Liver (tissue), 9 donors: ENCODE data around the gene ATP7B. TPM values are rescaled to one million over a fixed set of nuclear protein-coding genes. Genes with fewer than 3 reads are reported as not detected.

ENCODE experiments used
- DNase-seq: peaks from one replicate; pipeline ENCODE4 v3.0.0-alpha.2; 2017; ENCODE audit warnings: low spot score
- H3K27ac ChIP-seq, 2 donors: one replicate each; pipeline ENCODE4 v1.7.0; 2013; ENCODE audit warnings: inconsistent platforms in 2 of 2, low read length in 2 of 2, control low read depth in 1 of 2, low read depth in 1 of 2, mild to moderate bottlenecking in 1 of 2
- H3K27me3 ChIP-seq, 4 donors: one replicate each; pipeline versions ENCODE4 v1.6.1 to v1.7.0; 2013; ENCODE audit warnings: low read length in 3 of 4, inconsistent platforms in 1 of 4, mild to moderate bottlenecking in 1 of 4, moderate library complexity in 1 of 4; ENCODE audit not compliant: control insufficient read depth in 4 of 4, insufficient read depth in 4 of 4
- H3K36me3 ChIP-seq, 4 donors: one replicate each; pipeline versions ENCODE4 v1.6.1 to v1.7.0; 2013; ENCODE audit warnings: low read length in 3 of 4, mild to moderate bottlenecking in 3 of 4, low read depth in 1 of 4, moderate library complexity in 1 of 4; ENCODE audit not compliant: control insufficient read depth in 4 of 4, insufficient read depth in 3 of 4
- H3K4me1 ChIP-seq, 4 donors: one replicate each; pipeline versions ENCODE4 v1.6.1 to v1.7.0; 2013; ENCODE audit warnings: low read length in 3 of 4, mild to moderate bottlenecking in 3 of 4, moderate library complexity in 1 of 4; ENCODE audit not compliant: control insufficient read depth in 4 of 4, insufficient read depth in 4 of 4
- H3K4me3 ChIP-seq, 3 donors: one replicate each; pipeline versions ENCODE4 v1.6.1 to v1.7.0; 2013; ENCODE audit warnings: low read length in 3 of 3, control low read depth in 1 of 3, low read depth in 1 of 3, mild to moderate bottlenecking in 1 of 3
- H3K9ac ChIP-seq, 2 donors: one replicate each; pipeline ENCODE4 v1.7.0; 2013; ENCODE audit warnings: low read length in 2 of 2, mild to moderate bottlenecking in 2 of 2, moderate library complexity in 2 of 2, control low read depth in 1 of 2, low read depth in 1 of 2
- H3K9me3 ChIP-seq, 4 donors: one replicate each; pipeline versions ENCODE4 v1.6.1 to v1.7.0; 2013; ENCODE audit warnings: low read length in 3 of 4; ENCODE audit not compliant: control insufficient read depth in 4 of 4
- FOXA2 ChIP-seq: IDR thresholded peaks from 2 replicates; pipeline ENCODE4 v1.6.1; 2016; ENCODE audit warnings: antibody characterized with exemption
- HNF4A ChIP-seq, 2 donors: conservative IDR thresholded peaks; 2 replicates each; pipeline ENCODE4 v1.6.1; 2016; ENCODE audit warnings: antibody characterized with exemption in 2 of 2, mild to moderate bottlenecking in 2 of 2
- HNF4G ChIP-seq: IDR thresholded peaks from 2 replicates; pipeline ENCODE4 v1.6.1; 2016; ENCODE audit warnings: antibody characterized with exemption
- JUND ChIP-seq, 2 donors: IDR thresholded peaks; 2 replicates each; pipeline ENCODE4 v1.6.1; 2016; ENCODE audit warnings: antibody characterized with exemption in 2 of 2
- NR2F2 ChIP-seq: IDR thresholded peaks from 2 replicates; pipeline ENCODE4 v1.6.1; 2016; ENCODE audit warnings: antibody characterized with exemption
- RAD21 ChIP-seq, 2 donors: IDR thresholded peaks; 2 replicates each; pipeline ENCODE4 v1.6.1; 2016; ENCODE audit warnings: antibody characterized with exemption in 2 of 2, mild to moderate bottlenecking in 2 of 2
- RXRA ChIP-seq, 2 donors: IDR thresholded peaks; 2 replicates each; pipeline ENCODE4 v1.6.1; 2017 to 2018; ENCODE audit warnings: antibody characterized with exemption in 2 of 2, mild to moderate bottlenecking in 1 of 2
- SP1 ChIP-seq: IDR thresholded peaks from 2 replicates; pipeline ENCODE4 v1.6.1; 2018; ENCODE audit warnings: antibody characterized with exemption, mild to moderate bottlenecking
- TAF1 ChIP-seq: conservative IDR thresholded peaks from 2 replicates; pipeline ENCODE4 v1.6.1; 2016; ENCODE audit warnings: antibody characterized with exemption, mild to moderate bottlenecking
- YY1 ChIP-seq: IDR thresholded peaks from 2 replicates; pipeline ENCODE4 v1.6.1; 2016; ENCODE audit warnings: antibody characterized with exemption, mild to moderate bottlenecking
- WGBS: extraction: QIAGEN DNeasy Blood & Tissue Kit; methylation state at CpG from one replicate; pipeline ENCODE4 v1.1.7; 2013; 5-methylcytosine and 5-hydroxymethylcytosine counted together
- polyA plus RNA-seq, 2 donors: library from polyadenylated mRNA; stranded (reverse) in 1 of 2; unstranded in 1 of 2; fragments of 200-250 nt in 1 of 2; fragments of >200 nt in 1 of 2; fragmentation: Nextera tagmentation in 1 of 2; extraction: Ambion mirVana in 1 of 2; gene quantifications; one replicate each; pipeline versions ENCODE4 v1.2.1 to v1.2.3, GENCODE V29; 2013 to 2015
- total RNA-seq, 2 donors: library from RNA; depleted of rRNA; stranded (reverse); fragments of >200 nt; gene quantifications; one replicate each; pipeline ENCODE4 v1.2.3, GENCODE V29; 2014
- TF ChIP-seq, protein P1 (sequence below): IDR thresholded peaks from 2 replicates; pipeline ENCODE4 v1.6.1; 2016; ENCODE audit warnings: antibody characterized with exemption
- TF ChIP-seq, protein P2 (sequence below): fragments of 150-350 bp; IDR thresholded peaks from 2 replicates; pipeline ENCODE4 v1.5.1; 2017; ENCODE audit warnings: improper control_type of control experiment, low read depth, low read length; ENCODE audit not compliant: missing input control
- TF ChIP-seq, protein P3 (sequence below): IDR thresholded peaks from 2 replicates; pipeline ENCODE4 v1.6.1; 2016; ENCODE audit warnings: antibody characterized with exemption, mild to moderate bottlenecking
- donor health status: healthy.
- donor health status: healthy.
- donor health status: healthy.
- donor health status: healthy.
- donor health status: healthy.

The ATP7B gene
- total and polyA plus RNA-seq, 4 donors: 8.0 to 37.7 (median 22.1) TPM

DNA sequence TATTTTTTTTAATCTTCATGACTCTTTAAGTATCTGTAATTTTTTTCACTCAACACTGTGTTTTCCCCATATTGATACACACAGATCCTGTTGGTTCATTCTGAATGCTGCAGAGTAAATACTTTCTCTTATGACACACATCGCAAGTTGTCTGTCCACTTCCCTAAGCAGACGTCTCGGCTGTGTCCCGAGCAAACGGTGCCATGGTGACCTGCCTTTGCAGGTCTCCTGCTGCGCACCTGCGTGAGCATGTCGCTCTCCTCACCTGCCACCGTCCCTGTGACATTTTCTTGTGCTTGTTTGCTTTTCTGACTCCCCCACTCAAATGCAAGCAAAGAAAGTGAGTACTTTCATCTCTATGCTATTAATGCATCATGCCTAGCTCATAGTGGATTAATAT is 91.7 kb downstream of the ATP7B start:
- WGBS: 93% methylated on average over 9 of the region's 9 CpGs
- no peak for DNase-seq
- H3K4me1 ChIP-seq: peaks cover 0 to 8% (median 3%) of the 10 kb centered on the region in 4 donors
- H3K27ac ChIP-seq: no peak overlapping the region
- peaks cover 0 to 10% (median 3%) of the 10 kb centered on the region in 4 donors for H3K36me3 ChIP-seq
- no peaks in the 10 kb centered on the region for H3K9me3 ChIP-seq
- no peak overlapping the region for H3K9ac ChIP-seq
- TF ChIP-seq FOXA2 (no peak), JUND (IDR thresholded peaks at IDR 0.05) (no peak), TAF1 (no peak)
- TF ChIP-seq, protein P1, sequence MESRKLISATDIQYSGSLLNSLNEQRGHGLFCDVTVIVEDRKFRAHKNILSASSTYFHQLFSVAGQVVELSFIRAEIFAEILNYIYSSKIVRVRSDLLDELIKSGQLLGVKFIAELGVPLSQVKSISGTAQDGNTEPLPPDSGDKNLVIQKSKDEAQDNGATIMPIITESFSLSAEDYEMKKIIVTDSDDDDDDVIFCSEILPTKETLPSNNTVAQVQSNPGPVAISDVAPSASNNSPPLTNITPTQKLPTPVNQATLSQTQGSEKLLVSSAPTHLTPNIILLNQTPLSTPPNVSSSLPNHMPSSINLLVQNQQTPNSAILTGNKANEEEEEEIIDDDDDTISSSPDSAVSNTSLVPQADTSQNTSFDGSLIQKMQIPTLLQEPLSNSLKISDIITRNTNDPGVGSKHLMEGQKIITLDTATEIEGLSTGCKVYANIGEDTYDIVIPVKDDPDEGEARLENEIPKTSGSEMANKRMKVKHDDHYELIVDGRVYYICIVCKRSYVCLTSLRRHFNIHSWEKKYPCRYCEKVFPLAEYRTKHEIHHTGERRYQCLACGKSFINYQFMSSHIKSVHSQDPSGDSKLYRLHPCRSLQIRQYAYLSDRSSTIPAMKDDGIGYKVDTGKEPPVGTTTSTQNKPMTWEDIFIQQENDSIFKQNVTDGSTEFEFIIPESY: no peak
- TF ChIP-seq, protein P2, sequence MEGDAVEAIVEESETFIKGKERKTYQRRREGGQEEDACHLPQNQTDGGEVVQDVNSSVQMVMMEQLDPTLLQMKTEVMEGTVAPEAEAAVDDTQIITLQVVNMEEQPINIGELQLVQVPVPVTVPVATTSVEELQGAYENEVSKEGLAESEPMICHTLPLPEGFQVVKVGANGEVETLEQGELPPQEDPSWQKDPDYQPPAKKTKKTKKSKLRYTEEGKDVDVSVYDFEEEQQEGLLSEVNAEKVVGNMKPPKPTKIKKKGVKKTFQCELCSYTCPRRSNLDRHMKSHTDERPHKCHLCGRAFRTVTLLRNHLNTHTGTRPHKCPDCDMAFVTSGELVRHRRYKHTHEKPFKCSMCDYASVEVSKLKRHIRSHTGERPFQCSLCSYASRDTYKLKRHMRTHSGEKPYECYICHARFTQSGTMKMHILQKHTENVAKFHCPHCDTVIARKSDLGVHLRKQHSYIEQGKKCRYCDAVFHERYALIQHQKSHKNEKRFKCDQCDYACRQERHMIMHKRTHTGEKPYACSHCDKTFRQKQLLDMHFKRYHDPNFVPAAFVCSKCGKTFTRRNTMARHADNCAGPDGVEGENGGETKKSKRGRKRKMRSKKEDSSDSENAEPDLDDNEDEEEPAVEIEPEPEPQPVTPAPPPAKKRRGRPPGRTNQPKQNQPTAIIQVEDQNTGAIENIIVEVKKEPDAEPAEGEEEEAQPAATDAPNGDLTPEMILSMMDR: no peak
- TF ChIP-seq, protein P3, sequence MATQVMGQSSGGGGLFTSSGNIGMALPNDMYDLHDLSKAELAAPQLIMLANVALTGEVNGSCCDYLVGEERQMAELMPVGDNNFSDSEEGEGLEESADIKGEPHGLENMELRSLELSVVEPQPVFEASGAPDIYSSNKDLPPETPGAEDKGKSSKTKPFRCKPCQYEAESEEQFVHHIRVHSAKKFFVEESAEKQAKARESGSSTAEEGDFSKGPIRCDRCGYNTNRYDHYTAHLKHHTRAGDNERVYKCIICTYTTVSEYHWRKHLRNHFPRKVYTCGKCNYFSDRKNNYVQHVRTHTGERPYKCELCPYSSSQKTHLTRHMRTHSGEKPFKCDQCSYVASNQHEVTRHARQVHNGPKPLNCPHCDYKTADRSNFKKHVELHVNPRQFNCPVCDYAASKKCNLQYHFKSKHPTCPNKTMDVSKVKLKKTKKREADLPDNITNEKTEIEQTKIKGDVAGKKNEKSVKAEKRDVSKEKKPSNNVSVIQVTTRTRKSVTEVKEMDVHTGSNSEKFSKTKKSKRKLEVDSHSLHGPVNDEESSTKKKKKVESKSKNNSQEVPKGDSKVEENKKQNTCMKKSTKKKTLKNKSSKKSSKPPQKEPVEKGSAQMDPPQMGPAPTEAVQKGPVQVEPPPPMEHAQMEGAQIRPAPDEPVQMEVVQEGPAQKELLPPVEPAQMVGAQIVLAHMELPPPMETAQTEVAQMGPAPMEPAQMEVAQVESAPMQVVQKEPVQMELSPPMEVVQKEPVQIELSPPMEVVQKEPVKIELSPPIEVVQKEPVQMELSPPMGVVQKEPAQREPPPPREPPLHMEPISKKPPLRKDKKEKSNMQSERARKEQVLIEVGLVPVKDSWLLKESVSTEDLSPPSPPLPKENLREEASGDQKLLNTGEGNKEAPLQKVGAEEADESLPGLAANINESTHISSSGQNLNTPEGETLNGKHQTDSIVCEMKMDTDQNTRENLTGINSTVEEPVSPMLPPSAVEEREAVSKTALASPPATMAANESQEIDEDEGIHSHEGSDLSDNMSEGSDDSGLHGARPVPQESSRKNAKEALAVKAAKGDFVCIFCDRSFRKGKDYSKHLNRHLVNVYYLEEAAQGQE: no peak
- no peak overlapping the region for H3K4me3 ChIP-seq
- H3K27me3 ChIP-seq: no peaks in the 10 kb centered on the region

DNA sequence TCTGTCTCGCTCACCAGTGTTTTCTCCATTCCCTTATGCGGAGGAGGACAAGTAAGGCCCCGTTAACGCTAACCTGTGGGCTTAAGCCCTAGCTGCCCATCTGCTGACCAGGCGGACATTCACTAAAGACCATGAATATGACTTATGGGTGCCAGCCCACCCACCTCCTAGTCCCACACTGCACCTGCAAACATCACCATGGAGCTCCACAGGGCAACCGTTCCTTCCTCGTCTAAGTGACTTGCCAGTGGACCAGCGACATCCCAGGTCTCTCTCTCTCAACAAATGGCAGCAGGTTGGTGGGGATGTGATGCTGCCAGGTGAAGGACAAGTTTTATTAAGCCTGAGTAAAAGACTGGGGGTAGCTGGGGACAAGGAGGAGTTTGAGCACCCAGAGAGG is 94.3 kb downstream of the ATP7B start:
- Histone ChIP-seq H3K27me3 (no peaks in the 10 kb centered on the region), H3K9me3 (no peaks in the 10 kb centered on the region), H3K27ac (no peak overlapping the region), H3K9ac (no peak overlapping the region), H3K4me1 (no peaks in the 10 kb centered on the region), H3K4me3 (no peak overlapping the region), H3K36me3 (peaks cover 0 to 6% (median 6%) of the 10 kb centered on the region in 4 donors)
- TF ChIP-seq YY1: no peak
- WGBS: 95% methylated on average over 8 of the region's 8 CpGs
- DNase-seq: no peak

DNA sequence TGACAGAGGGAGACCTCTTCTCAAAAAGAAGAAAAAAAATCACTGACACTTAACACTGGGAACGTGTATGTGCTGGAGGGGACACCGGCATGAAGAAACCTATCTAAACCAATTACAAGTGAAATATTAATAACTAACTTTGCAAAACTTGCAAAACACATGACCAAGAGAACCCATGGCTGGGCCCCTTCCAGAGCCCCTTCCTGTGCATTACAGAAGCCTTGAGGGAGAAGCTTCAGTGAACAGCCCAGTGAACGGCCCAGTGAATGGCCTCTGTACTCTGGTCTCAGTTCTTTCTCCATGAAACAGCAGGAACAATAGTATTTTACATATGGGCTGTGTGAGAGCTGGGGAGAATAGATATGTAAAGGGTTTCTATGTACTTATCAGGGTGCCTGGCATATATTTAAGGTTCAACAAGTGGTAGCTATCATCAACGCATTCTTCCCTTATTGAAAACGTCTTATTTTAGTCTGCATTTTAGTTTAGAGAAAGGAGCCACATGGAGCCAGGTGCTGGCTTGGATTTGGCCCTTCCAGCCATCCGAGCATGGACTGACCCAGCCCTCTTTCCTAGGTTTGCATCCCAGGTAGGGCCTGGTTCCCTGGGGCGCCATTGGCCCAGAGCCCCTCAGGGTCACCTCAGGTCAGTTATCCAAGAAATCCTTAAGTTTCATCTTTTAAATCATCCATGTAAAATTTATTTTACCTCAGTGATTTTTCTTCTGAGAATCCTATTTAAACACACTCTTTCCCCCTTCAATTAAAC is 95.0 kb downstream of the ATP7B start:
- Histone ChIP-seq H3K4me3 (no peak overlapping the region), H3K9ac (no peak overlapping the region), H3K27ac (no peak overlapping the region), H3K27me3 (no peaks in the 10 kb centered on the region), H3K9me3 (no peaks in the 10 kb centered on the region), H3K4me1 (no peaks in the 10 kb centered on the region), H3K36me3 (peaks cover 0 to 6% (median 6%) of the 10 kb centered on the region in 4 donors)
- 94% methylated on average over 7 of the region's 7 CpGs for WGBS
- DNase-seq: no peak
- TF ChIP-seq HNF4G (no peak), RAD21 (IDR thresholded peaks at IDR 0.05) (no peak), RXRA (IDR thresholded peaks at IDR 0.05) (no peak), NR2F2 (no peak), HNF4A (conservative IDR thresholded peaks at IDR 0.05) (no peak), SP1 (no peak), TAF1 (no peak)
- TF ChIP-seq, protein P3: no peak
- TF ChIP-seq, protein P2: no peak
